AG04449 (cell line): ENCODE measurements around the gene NRTN.

Experiments used
- CTCF ChIA-PET: fragments of 350-600 bp; formaldehyde crosslinking; extraction: SDS; loops from one replicate; lab custom pipeline; 2021; ENCODE audit warnings: antibody characterized with exemption; lab: Yijun Ruan, JAX
- POLR2A ChIA-PET: fragments of 400-600, 350-600 bp; formaldehyde crosslinking; extraction: SDS; loops from one replicate; lab custom pipeline; 2020; ENCODE audit warnings: antibody characterized with exemption, inconsistent platforms; lab: Yijun Ruan, JAX
- DNase-seq: peaks from one replicate; pipeline ENCODE4 v3.0.0-alpha.2; 2010; ENCODE audit warnings: low read depth, low spot score
- H3K4me3 ChIP-seq: 2 replicates; pipeline ENCODE4 v1.5.1; 2011; ENCODE audit warnings: low read depth, mild to moderate bottlenecking, control low read depth, low read length
- CTCF ChIP-seq: IDR thresholded peaks from one replicate; pipeline ENCODE4 v1.5.1; 2011; ENCODE audit warnings: mild to moderate bottlenecking, moderate library complexity, low read length, control low read depth, inconsistent platforms; ENCODE audit not compliant: insufficient read depth; ENCODE audit errors: missing control alignments

NRTN gene

GRCh38 chr19:5788422-5788821 lies 16.4 kb upstream of the NRTN start:
- ChIA-PET POLR2A (no interaction called here), CTCF (interaction anchor here (0.8 to 1.1 kb wide), 3 partner anchors 14 to 67 kb away, joined by 3 to 4 read pairs (median 3); no protein-coding TSS in a partner anchor)
- no peak for TF ChIP-seq CTCF
- H3K4me3 ChIP-seq: no peak overlapping the region
- no peak for DNase-seq

- H3K4me3 ChIP-seq: no peak overlapping the region
- ChIA-PET CTCF (interaction anchor here (0.8 to 1.9 kb wide), 4 partner anchors 15 to 102 kb away, joined by 3 to 8 read pairs (median 3); no protein-coding TSS in a partner anchor), POLR2A (no interaction called here)
- DNase-seq: no peak
- no peak for TF ChIP-seq CTCF
These were observed 15.5 kb upstream of the NRTN start for GRCh38 chr19:5789351-5789761.

GRCh38 chr19:5789886-5790558 lies 14.8 kb upstream of the NRTN start:
- no peak for DNase-seq
- POLR2A ChIA-PET: interaction anchor here (0.6 to 1.3 kb wide), 3 partner anchors 8 to 71 kb away, joined by 4 read pairs; no protein-coding TSS in a partner anchor
- TF ChIP-seq CTCF: no peak
- CTCF ChIA-PET: interaction anchor here (1.0 to 2.0 kb wide), 6 partner anchors 10 to 101 kb away, joined by 3 to 13 read pairs (median 5); no protein-coding TSS in a partner anchor
- H3K4me3 ChIP-seq: peak overlapping the region; percentile 99

- peak within 1 kb of the TSS; percentile 99 for H3K4me3 ChIP-seq
- TF ChIP-seq CTCF: no peak
- ChIA-PET CTCF (interaction anchor here (1.0 to 2.0 kb wide), 5 partner anchors 9 to 17 kb away, joined by 3 to 13 read pairs (median 6); no protein-coding TSS in a partner anchor), POLR2A (interaction anchor here (0.6 to 1.3 kb wide), 3 partner anchors 9 to 72 kb away, joined by 4 read pairs; no protein-coding TSS in a partner anchor)
- peak; percentile 88 for DNase-seq
These were observed 14.0 kb upstream of the NRTN start, which contains the start of gene DUS3L for GRCh38 chr19:5790559-5791520. DUS3L (minus strand) TSS chr19:5791163; CDS start chr19:5791141, 22 bp downstream.

GRCh38 chr19:5792224-5792623 lies 12.6 kb upstream of the NRTN start:
- no peak overlapping the region for H3K4me3 ChIP-seq
- DNase-seq: no peak
- CTCF ChIA-PET: interaction anchor here (0.7 to 4.3 kb wide), 6 partner anchors 10 to 103 kb away, joined by 3 to 70 read pairs (median 6); partner anchors contain the start of gene NRTN
- no peak for TF ChIP-seq CTCF
- POLR2A ChIA-PET: no interaction called here
